Activated T-helper 1 cell treated with anti-CD3 and anti-CD28 coated beads, Interleukin-2, amount 50 U/mL, for 16 hours (primary cell): ENCODE data around the gene ITIH4.

Experiments used
- DNase-seq, 2 donors: peaks; one replicate each; pipeline ENCODE4 v3.0.0-alpha.2; 2020; ENCODE audit warnings: low read depth in 1 of 2, low spot score in 1 of 2

Gene ITIH4

GRCh38 chr3:52849656-52850055 is 19.2 kb upstream of the ITIH4 start:
- DNase-seq: no peak

- no peak for DNase-seq
Observed at GRCh38 chr3:52848617-52849016, 18.1 kb upstream of the ITIH4 start.

- DNase-seq: no peak
Observed at GRCh38 chr3:52847726-52848125, 17.3 kb upstream of the ITIH4 start.

GRCh38 chr3:52847241-52847640 is 16.8 kb upstream of the ITIH4 start:
- DNase-seq: no peak

- DNase-seq: no peak
Observed at GRCh38 chr3:52846432-52846965, 16.0 kb upstream of the ITIH4 start.

- DNase-seq: no peak
Observed at GRCh38 chr3:52845691-52846431, 15.4 kb upstream of the ITIH4 start.

GRCh38 chr3:52845157-52845556 is 14.7 kb upstream of the ITIH4 start:
- DNase-seq: no peak

- DNase-seq: no peak
Observed at GRCh38 chr3:52844290-52844975, 14.0 kb upstream of the ITIH4 start.

- DNase-seq: no peak
Observed at GRCh38 chr3:52843881-52844280, 13.4 kb upstream of the ITIH4 start.

- DNase-seq: no peak
Observed at GRCh38 chr3:52843108-52843865, 12.8 kb upstream of the ITIH4 start.

- no peak for DNase-seq
Observed at GRCh38 chr3:52842424-52842823, 12.0 kb upstream of the ITIH4 start.

GRCh38 chr3:52841981-52842340 is 11.5 kb upstream of the ITIH4 start:
- no peak for DNase-seq

- DNase-seq: no peak
Observed at GRCh38 chr3:52841211-52841980, 10.9 kb upstream of the ITIH4 start.

- DNase-seq: no peak
Observed at GRCh38 chr3:52839892-52840545, 9.5 kb upstream of the ITIH4 start.

- DNase-seq: no peak
Observed at GRCh38 chr3:52839268-52839575, 8.8 kb upstream of the ITIH4 start.

GRCh38 chr3:52838561-52839267 is 8.2 kb upstream of the ITIH4 start:
- DNase-seq: no peak

GRCh38 chr3:52836986-52837385 is 6.5 kb upstream of the ITIH4 start:
- DNase-seq: no peak

- no peak for DNase-seq
Observed at GRCh38 chr3:52836471-52836845, 6.0 kb upstream of the ITIH4 start.

- no peak for DNase-seq
Observed at GRCh38 chr3:52835766-52836470, 5.4 kb upstream of the ITIH4 start.
